Neural cell (in vitro differentiated cells): ENCODE results near the gene PILRA. TPM values are rescaled to one million over a fixed set of nuclear protein-coding genes. Genes with fewer than 3 reads are reported as not detected.

Source experiments
- H2AFZ ChIP-seq: fragments of 200-600, 300-800 bp; sonication (generic), shearing (Covaris generic); 2 replicates; pipeline ENCODE4 v1.6.0; 2014; ENCODE audit warnings: low read depth, mild to moderate bottlenecking, antibody characterized with exemption, low read length, moderate library complexity
- H3F3A ChIP-seq: fragments of 200-600 bp; shearing (Covaris generic); 2 replicates; pipeline ENCODE4 v1.6.1; 2016; ENCODE audit warnings: mild to moderate bottlenecking, moderate library complexity, mixed read lengths, antibody characterized with exemption, low read length; ENCODE audit not compliant: insufficient read depth, poor library complexity, severe bottlenecking
- H3K27ac ChIP-seq: fragments of 200-600, 300-800 bp; sonication (generic), shearing (Covaris generic); 2 replicates; pipeline ENCODE4 v1.5.1; 2014; ENCODE audit warnings: mild to moderate bottlenecking, low read length, moderate library complexity
- H3K27me3 ChIP-seq: fragments of 300-800, 200-600 bp; sonication (generic), shearing (Covaris generic); 2 replicates; pipeline ENCODE4 v1.6.0; 2014; ENCODE audit warnings: mild to moderate bottlenecking, low read depth, low read length, moderate library complexity; ENCODE audit not compliant: insufficient read depth
- H3K36me3 ChIP-seq: fragments of 300-800, 200-600 bp; sonication (generic), shearing (Covaris generic); 2 replicates; pipeline ENCODE4 v1.5.1; 2014; ENCODE audit warnings: mild to moderate bottlenecking, antibody characterized with exemption, low read length, moderate library complexity; ENCODE audit not compliant: insufficient read depth
- H3K4me2 ChIP-seq: fragments of 300-800, 200-600 bp; sonication (generic), shearing (Covaris generic); 2 replicates; pipeline ENCODE4 v1.6.0; 2014; ENCODE audit warnings: mild to moderate bottlenecking, low read length
- H3K4me3 ChIP-seq: fragments of 300-800, 200-600 bp; sonication (generic), shearing (Covaris generic); 2 replicates; pipeline ENCODE4 v1.5.1; 2014; ENCODE audit warnings: mild to moderate bottlenecking, low read length, moderate library complexity
- H3K79me2 ChIP-seq: fragments of 200-600 bp; shearing (Covaris generic); replicated peaks from 2 replicates; pipeline ENCODE4 v1.6.0; 2014; ENCODE audit warnings: mild to moderate bottlenecking, low read length, moderate library complexity; ENCODE audit not compliant: insufficient read depth
- H3K9ac ChIP-seq: fragments of 300-800, 200-600 bp; sonication (generic), shearing (Covaris generic); 2 replicates; pipeline ENCODE4 v1.6.1; 2016; ENCODE audit warnings: mild to moderate bottlenecking, low read length, mixed read lengths
- H3K9me2 ChIP-seq: fragments of 200-600 bp; shearing (Covaris generic); 2 replicates; pipeline ENCODE4 v1.6.1; 2016; ENCODE audit warnings: mild to moderate bottlenecking, low read length, mixed read lengths; ENCODE audit not compliant: insufficient read depth
- H3K9me3 ChIP-seq: fragments of 200-600, 300-800 bp; sonication (generic), shearing (Covaris generic); 2 replicates; pipeline ENCODE4 v1.6.1; 2016; ENCODE audit warnings: mild to moderate bottlenecking, mixed run types, low read length, moderate library complexity, mixed read lengths
- H4K20me1 ChIP-seq: fragments of 200-600 bp; shearing (Covaris generic); 2 replicates; pipeline ENCODE4 v1.6.1; 2016; ENCODE audit warnings: mild to moderate bottlenecking, mixed run types; ENCODE audit not compliant: insufficient read depth
- CTCF ChIP-seq: fragments of 450-650 bp; IDR thresholded peaks from 2 replicates; pipeline ENCODE4 v1.5.1; 2014; ENCODE audit warnings: antibody characterized with exemption, mild to moderate bottlenecking, moderate library complexity; ENCODE audit not compliant: poor library complexity, severe bottlenecking
- EP300 ChIP-seq: fragments of 450-650 bp; conservative IDR thresholded peaks from 2 replicates; pipeline ENCODE4 v1.6.1; 2014; ENCODE audit warnings: antibody characterized with exemption, mild to moderate bottlenecking, moderate library complexity; ENCODE audit not compliant: poor library complexity, severe bottlenecking
- EZH2 ChIP-seq: fragments of 200-600, 300-800 bp; shearing (Covaris generic), sonication (generic); IDR thresholded peaks from 2 replicates; pipeline ENCODE4 v1.6.1; 2014; ENCODE audit warnings: antibody characterized with exemption, low read length, borderline replicate concordance, mild to moderate bottlenecking; ENCODE audit not compliant: insufficient read depth, poor library complexity, severe bottlenecking
- MXI1 ChIP-seq: fragments of 450-650 bp; conservative IDR thresholded peaks from 2 replicates; pipeline ENCODE4 v1.6.1; 2014; ENCODE audit warnings: antibody characterized with exemption, mild to moderate bottlenecking; ENCODE audit not compliant: poor library complexity, severe bottlenecking
- POLR2AphosphoS5 ChIP-seq: IDR thresholded peaks from 2 replicates; pipeline ENCODE4 v1.6.1; 2012
- RAD21 ChIP-seq: fragments of 450-650 bp; conservative IDR thresholded peaks from 2 replicates; pipeline ENCODE4 v1.6.1; 2014; ENCODE audit warnings: antibody characterized with exemption, mild to moderate bottlenecking, moderate library complexity
- REST ChIP-seq: IDR thresholded peaks from 2 replicates; pipeline ENCODE4 v1.6.1; 2012; ENCODE audit warnings: borderline replicate concordance
- SMC3 ChIP-seq: fragments of 450-650 bp; conservative IDR thresholded peaks from 2 replicates; pipeline ENCODE4 v1.6.1; 2014; ENCODE audit warnings: antibody characterized with exemption, mild to moderate bottlenecking, moderate library complexity; ENCODE audit not compliant: poor library complexity
- TAF1 ChIP-seq: IDR thresholded peaks from 2 replicates; pipeline ENCODE4 v1.6.1; 2012; ENCODE audit warnings: low read depth
- polyA plus RNA-seq: library from polyadenylated mRNA; depleted of rRNA; stranded (reverse); fragments of >200 nt; gene quantifications from 2 replicates; pipeline ENCODE4 v1.2.3, GENCODE V29; 2014

Gene PILRA
- polyA plus RNA-seq, 1 donor from 2014 or later = 23.7 TPM

- no peak overlapping the region for H3K9ac ChIP-seq
- H3K27ac ChIP-seq = no peak overlapping the region
- H3K27me3 ChIP-seq = no peaks in the 10 kb centered on the region
These were observed 33.5 kb downstream of the PILRA start for GRCh38 chr7:100406767-100407166.

GRCh38 chr7:100407285-100408180 is 34.2 kb downstream of the PILRA start:
- Histone ChIP-seq H3K4me3 (no peak overlapping the region), H3K9me3 (no peaks in the 10 kb centered on the region), H3F3A (no peaks in the 10 kb centered on the region), H2AFZ (no peak overlapping the region), H4K20me1 (no peaks in the 10 kb centered on the region), H3K27ac (no peak overlapping the region), H3K9ac (no peak overlapping the region), H3K36me3 (no peaks in the 10 kb centered on the region), H3K4me2 (no peak overlapping the region), H3K27me3 (no peaks in the 10 kb centered on the region), H3K9me2 (no peaks in the 10 kb centered on the region), H3K79me2 (no peaks in the 10 kb centered on the region)
- TF ChIP-seq SMC3 = no peak
- TF ChIP-seq EZH2 = no peak
- no peak for TF ChIP-seq EP300
- peak; percentile 29 for TF ChIP-seq CTCF
- TF ChIP-seq TAF1 = no peak
- TF ChIP-seq REST = no peak
- TF ChIP-seq POLR2AphosphoS5 = no peak
- no peak for TF ChIP-seq RAD21
- TF ChIP-seq MXI1 = no peak

More at GRCh38 chr7:100406767-100407166, 33.5 kb downstream of the PILRA start:
- Histone ChIP-seq H3K4me2 (no peak overlapping the region), H2AFZ (no peak overlapping the region), H3K79me2 (no peaks in the 10 kb centered on the region), H3K4me3 (no peak overlapping the region), H3K36me3 (no peaks in the 10 kb centered on the region), H4K20me1 (no peaks in the 10 kb centered on the region), H3F3A (no peaks in the 10 kb centered on the region), H3K9me2 (no peaks in the 10 kb centered on the region), H3K9me3 (no peaks in the 10 kb centered on the region)
- TF ChIP-seq TAF1 (no peak), EZH2 (no peak), REST (no peak)
